HL-60 (cell line): ENCODE data around the gene HLA-DRB1.

Experiments used
- GABPA ChIP-seq: IDR thresholded peaks from 2 replicates; pipeline ENCODE4 v1.6.1; 2012; ENCODE audit warnings: low read depth
- POLR2AphosphoS5 ChIP-seq: IDR thresholded peaks from 2 replicates; pipeline ENCODE4 v1.6.1; 2012; ENCODE audit warnings: low read depth
- REST ChIP-seq: IDR thresholded peaks from 2 replicates; pipeline ENCODE4 v1.6.1; 2012; ENCODE audit warnings: low read depth; ENCODE audit not compliant: insufficient replicate concordance
- SPI1 ChIP-seq: IDR thresholded peaks from 2 replicates; pipeline ENCODE4 v1.6.1; 2012; ENCODE audit warnings: low read depth, mild to moderate bottlenecking, borderline replicate concordance
- TF ChIP-seq, protein P1 (sequence below): IDR thresholded peaks from one replicate; pipeline ENCODE4 v1.5.1; 2011; ENCODE audit warnings: low read length, control low read depth, inconsistent platforms; ENCODE audit not compliant: insufficient read depth

DNA sequence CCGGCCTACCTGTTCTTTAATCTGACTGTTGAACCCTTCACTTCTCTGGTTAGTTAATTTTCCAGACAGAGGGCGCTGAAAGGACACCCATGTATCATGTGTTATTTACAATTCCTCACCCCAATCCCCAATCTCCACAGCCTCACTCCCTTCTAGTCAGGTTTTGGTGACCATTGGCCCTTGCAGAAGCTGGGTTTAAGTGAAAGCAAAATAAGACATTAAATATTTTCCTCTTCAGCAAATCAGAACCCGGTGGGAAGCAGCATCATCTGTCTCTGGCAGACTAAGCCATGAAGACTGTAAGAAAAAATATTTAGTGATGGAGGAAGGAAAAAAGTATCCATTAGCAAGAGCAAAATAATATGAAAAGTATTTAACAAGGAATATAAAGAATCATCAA, 38.2 kb upstream of the HLA-DRB1 start:
- TF ChIP-seq, protein P1, sequence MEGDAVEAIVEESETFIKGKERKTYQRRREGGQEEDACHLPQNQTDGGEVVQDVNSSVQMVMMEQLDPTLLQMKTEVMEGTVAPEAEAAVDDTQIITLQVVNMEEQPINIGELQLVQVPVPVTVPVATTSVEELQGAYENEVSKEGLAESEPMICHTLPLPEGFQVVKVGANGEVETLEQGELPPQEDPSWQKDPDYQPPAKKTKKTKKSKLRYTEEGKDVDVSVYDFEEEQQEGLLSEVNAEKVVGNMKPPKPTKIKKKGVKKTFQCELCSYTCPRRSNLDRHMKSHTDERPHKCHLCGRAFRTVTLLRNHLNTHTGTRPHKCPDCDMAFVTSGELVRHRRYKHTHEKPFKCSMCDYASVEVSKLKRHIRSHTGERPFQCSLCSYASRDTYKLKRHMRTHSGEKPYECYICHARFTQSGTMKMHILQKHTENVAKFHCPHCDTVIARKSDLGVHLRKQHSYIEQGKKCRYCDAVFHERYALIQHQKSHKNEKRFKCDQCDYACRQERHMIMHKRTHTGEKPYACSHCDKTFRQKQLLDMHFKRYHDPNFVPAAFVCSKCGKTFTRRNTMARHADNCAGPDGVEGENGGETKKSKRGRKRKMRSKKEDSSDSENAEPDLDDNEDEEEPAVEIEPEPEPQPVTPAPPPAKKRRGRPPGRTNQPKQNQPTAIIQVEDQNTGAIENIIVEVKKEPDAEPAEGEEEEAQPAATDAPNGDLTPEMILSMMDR, result no peak
- no peak for TF ChIP-seq POLR2AphosphoS5
- TF ChIP-seq REST, result no peak
- TF ChIP-seq GABPA, result no peak
- TF ChIP-seq SPI1, result no peak
